Gastrocnemius medialis (tissue), 4 donors: ENCODE results near the gene HLCS.

Experiments used
- CTCF ChIP-seq, 5 experiments: fragments of 450-650 bp in 3 of 5; fragments of 200-600 bp in 2 of 5; sonication (generic) in 2 of 5; IDR thresholded peaks in 4 of 5; conservative IDR thresholded peaks in 1 of 5; 1 replicate in 4 of 5; 2 replicates in 1 of 5; pipeline ENCODE4 v1.5.1; 2016 to 2019; ENCODE audit warnings: antibody characterized with exemption in 5 of 5, mild to moderate bottlenecking in 3 of 5, moderate library complexity in 3 of 5
- POLR2A ChIP-seq, 2 donors: fragments of 450-650 bp; IDR thresholded peaks; one replicate each; pipeline ENCODE4 v1.6.1; 2017; ENCODE audit warnings: antibody characterized with exemption in 2 of 2, mild to moderate bottlenecking in 2 of 2, moderate library complexity in 2 of 2

GRCh38 chr21:36879827-36880226 is 86.6 kb downstream of the HLCS start:
- TF ChIP-seq POLR2A (IDR thresholded peaks at IDR 0.05), result no peak
- TF ChIP-seq CTCF (IDR thresholded peaks at IDR 0.05 in 4 of 5, conservative IDR thresholded peaks at IDR 0.05 in 1 of 5), result no peak
